ENCODE results near the gene SLC24A3. TPM values are rescaled to one million over a fixed set of nuclear protein-coding genes. Genes with fewer than 3 reads are reported as not detected.

The SLC24A3 gene
- total and polyA plus RNA-seq, 7 donors: 0.92 to 20.8 (median 13.5) TPM

DNA sequence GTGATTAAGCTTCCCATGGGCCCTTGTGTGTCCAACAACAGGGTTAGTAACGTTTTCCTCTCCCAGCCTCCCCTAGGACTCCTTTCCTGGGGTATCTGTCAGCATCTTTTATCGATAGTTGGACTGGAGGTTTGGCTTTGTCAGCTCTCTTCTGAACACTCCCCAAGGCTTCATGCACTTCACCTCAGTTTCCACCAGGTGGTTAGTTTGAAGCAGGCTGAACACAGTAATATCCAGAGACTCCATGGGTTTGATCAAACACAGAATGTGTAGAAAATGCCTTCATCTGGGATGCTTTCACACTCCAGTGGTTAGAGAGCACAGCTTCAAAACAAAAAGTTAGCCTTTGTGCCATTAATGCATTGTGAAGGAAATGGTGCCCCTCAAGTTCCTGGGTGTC lies 139.1 kb downstream of the SLC24A3 start:
- Histone ChIP-seq H3K4me3 (no peak overlapping the region), H3K27ac (no peak overlapping the region), H3K36me3 (no peaks in the 10 kb centered on the region), H3K9me3 (no peaks in the 10 kb centered on the region), H3K27me3 (no peaks in the 10 kb centered on the region), H3K4me1 (no peaks in the 10 kb centered on the region)
- no peak for TF ChIP-seq POLR2A (IDR thresholded peaks at IDR 0.05)
- TF ChIP-seq POLR2AphosphoS5 (IDR thresholded peaks at IDR 0.05): no peak
- no peak for TF ChIP-seq EP300 (IDR thresholded peaks at IDR 0.05)
- TF ChIP-seq, protein P1, sequence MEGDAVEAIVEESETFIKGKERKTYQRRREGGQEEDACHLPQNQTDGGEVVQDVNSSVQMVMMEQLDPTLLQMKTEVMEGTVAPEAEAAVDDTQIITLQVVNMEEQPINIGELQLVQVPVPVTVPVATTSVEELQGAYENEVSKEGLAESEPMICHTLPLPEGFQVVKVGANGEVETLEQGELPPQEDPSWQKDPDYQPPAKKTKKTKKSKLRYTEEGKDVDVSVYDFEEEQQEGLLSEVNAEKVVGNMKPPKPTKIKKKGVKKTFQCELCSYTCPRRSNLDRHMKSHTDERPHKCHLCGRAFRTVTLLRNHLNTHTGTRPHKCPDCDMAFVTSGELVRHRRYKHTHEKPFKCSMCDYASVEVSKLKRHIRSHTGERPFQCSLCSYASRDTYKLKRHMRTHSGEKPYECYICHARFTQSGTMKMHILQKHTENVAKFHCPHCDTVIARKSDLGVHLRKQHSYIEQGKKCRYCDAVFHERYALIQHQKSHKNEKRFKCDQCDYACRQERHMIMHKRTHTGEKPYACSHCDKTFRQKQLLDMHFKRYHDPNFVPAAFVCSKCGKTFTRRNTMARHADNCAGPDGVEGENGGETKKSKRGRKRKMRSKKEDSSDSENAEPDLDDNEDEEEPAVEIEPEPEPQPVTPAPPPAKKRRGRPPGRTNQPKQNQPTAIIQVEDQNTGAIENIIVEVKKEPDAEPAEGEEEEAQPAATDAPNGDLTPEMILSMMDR (IDR thresholded peaks at IDR 0.05): no peak
- 62 to 63% methylated on average over 2 of the region's 2 CpGs for WGBS, 2 donors
- DNase-seq: no peak
- intact Hi-C loops (cut with DNase I): no loop called here

DNA sequence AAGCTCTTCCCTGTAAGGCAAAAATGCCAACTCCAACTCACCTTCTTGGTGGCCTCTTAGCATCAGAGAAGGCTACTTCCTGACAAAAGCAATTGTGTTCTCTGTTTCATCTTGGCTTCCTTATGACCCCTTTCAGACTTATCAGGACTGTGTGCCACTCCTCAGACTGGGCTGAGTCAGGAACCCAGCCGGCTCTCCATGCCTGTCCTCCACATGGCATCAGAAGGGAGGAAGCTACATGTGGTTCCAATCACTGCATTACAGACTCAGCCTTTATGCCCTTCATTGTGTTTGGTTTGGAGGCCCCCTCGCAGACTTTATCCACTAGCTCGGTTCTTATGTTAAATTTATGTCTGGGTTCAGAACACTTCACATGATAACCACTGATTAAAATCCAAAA lies 142.5 kb downstream of the SLC24A3 start:
- TF ChIP-seq EP300 (IDR thresholded peaks at IDR 0.05) (no peak), POLR2AphosphoS5 (IDR thresholded peaks at IDR 0.05) (no peak), POLR2A (IDR thresholded peaks at IDR 0.05) (no peak)
- TF ChIP-seq, protein P1 (IDR thresholded peaks at IDR 0.05): no peak
- Histone ChIP-seq H3K27ac (no peak overlapping the region), H3K36me3 (no peaks in the 10 kb centered on the region), H3K4me1 (no peaks in the 10 kb centered on the region), H3K4me3 (no peak overlapping the region), H3K27me3 (no peaks in the 10 kb centered on the region), H3K9me3 (no peaks in the 10 kb centered on the region)
- DNase-seq: no peak
- intact Hi-C loops (cut with DNase I): no loop called here
- 67 to 73% methylated on average over 3 of the region's 3 CpGs for WGBS, 2 donors

DNA sequence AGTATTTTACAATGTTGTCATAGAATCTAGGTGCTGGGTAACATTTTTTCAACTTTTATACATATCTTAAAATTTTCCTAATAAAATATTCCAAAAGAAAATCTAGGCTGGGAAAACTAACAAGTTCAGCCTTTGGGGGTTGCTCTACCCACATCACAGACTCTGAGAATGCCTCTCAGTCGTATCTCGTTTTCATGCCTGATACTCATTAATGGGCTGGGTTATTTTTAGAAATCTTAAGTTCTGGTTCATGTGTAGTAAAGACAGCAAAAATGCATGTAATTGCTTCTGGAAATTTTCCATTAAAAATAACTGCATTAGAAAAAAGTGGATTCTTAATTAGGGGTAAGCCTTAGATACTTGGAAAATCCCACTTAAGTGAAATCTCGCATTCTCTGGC lies 149.3 kb downstream of the SLC24A3 start:
- intact Hi-C loops (cut with DNase I): no loop called here
- 85 to 88% methylated on average over 3 of the region's 3 CpGs for WGBS, 2 donors
- DNase-seq: no peak
- no peaks in the 10 kb centered on the region for H3K9me3 ChIP-seq
- no peak overlapping the region for H3K27ac ChIP-seq
- H3K36me3 ChIP-seq: no peaks in the 10 kb centered on the region
- no peaks in the 10 kb centered on the region for H3K27me3 ChIP-seq
- TF ChIP-seq, protein P1 (IDR thresholded peaks at IDR 0.05): no peak
- no peak for TF ChIP-seq POLR2AphosphoS5 (IDR thresholded peaks at IDR 0.05)
- no peak for TF ChIP-seq POLR2A (IDR thresholded peaks at IDR 0.05)
- no peak for TF ChIP-seq EP300 (IDR thresholded peaks at IDR 0.05)
- H3K4me1 ChIP-seq: peaks cover 0 to 13% (median 5%) of the 10 kb centered on the region in 4 donors
- H3K4me3 ChIP-seq: no peak overlapping the region

DNA sequence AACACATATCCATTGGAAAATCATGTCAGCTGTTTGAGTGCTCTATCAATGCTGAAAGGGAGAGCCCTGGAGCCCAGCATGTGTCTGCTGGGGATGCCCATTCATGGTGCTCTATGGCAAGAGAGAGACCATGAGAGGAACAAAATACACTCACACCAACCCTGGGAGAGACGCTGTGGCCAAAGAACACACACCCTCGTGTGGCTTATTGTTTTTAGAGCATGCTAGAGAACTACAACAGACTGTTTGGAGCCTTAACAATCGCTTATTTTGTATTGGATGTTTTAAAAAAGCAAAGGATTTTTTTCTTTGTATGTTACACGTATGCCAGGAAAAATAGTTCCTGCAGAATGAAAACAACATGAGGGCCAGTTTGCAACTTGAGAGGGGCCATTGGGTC lies 151.0 kb downstream of the SLC24A3 start:
- DNase-seq: no peak
- 82 to 84% methylated on average over 4 of the region's 4 CpGs for WGBS, 2 donors
- Histone ChIP-seq H3K27ac (no peak overlapping the region), H3K36me3 (no peaks in the 10 kb centered on the region), H3K4me1 (peaks cover 0 to 30% (median 21%) of the 10 kb centered on the region in 4 donors), H3K27me3 (no peaks in the 10 kb centered on the region), H3K9me3 (no peaks in the 10 kb centered on the region), H3K4me3 (no peak overlapping the region)
- no peak for TF ChIP-seq EP300 (IDR thresholded peaks at IDR 0.05)
- TF ChIP-seq POLR2AphosphoS5 (IDR thresholded peaks at IDR 0.05): no peak
- TF ChIP-seq POLR2A (IDR thresholded peaks at IDR 0.05): no peak
- TF ChIP-seq, protein P1 (IDR thresholded peaks at IDR 0.05): no peak
- intact Hi-C loops (cut with DNase I): no loop called here

DNA sequence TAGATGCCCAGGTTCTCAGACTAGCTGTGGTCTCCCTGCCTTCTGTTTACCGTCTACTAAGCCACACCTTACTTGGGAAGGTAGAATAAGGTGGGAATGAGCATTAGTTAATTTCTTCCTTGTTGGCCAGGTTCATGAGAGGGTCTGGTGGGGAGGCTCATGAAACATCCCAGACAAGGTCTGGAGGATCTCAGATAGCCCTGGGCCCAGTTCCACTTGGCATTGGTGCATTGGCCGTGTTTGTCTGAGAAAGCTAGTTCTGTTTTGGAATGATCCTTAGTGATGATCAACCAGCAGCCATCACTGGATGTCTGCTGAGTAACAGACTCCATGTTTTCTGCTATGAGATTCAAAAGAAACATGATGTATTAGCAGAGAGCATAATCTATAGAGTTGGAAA lies 155.1 kb downstream of the SLC24A3 start:
- 83 to 90% methylated on average over 2 of the region's 2 CpGs for WGBS, 2 donors
- peaks cover 0 to 56% (median 35%) of the 10 kb centered on the region in 4 donors for H3K4me1 ChIP-seq
- peak overlapping the region in 3 of 4 donors; percentile 37 to 60 (median 56) for H3K27ac ChIP-seq
- H3K9me3 ChIP-seq: no peaks in the 10 kb centered on the region
- TF ChIP-seq EP300 (IDR thresholded peaks at IDR 0.05) (no peak), POLR2A (IDR thresholded peaks at IDR 0.05) (no peak), POLR2AphosphoS5 (IDR thresholded peaks at IDR 0.05) (peak in 2 of 4 donors; percentile 63 to 73)
- no peaks in the 10 kb centered on the region for H3K36me3 ChIP-seq
- H3K27me3 ChIP-seq: no peaks in the 10 kb centered on the region
- DNase-seq: no peak
- H3K4me3 ChIP-seq: no peak overlapping the region
- intact Hi-C loops (cut with DNase I): no loop called here

Data from sigmoid colon (tissue), 7 donors.